Osteocyte (in vitro differentiated cells): ENCODE measurements around the gene WIPI1. TPM values are rescaled to one million over a fixed set of nuclear protein-coding genes. Genes with fewer than 3 reads are reported as not detected.

Experiments used
- DNase-seq: peaks from one replicate; pipeline ENCODE4 v3.0.0; 2021; ENCODE audit warnings: mixed read lengths; ENCODE audit not compliant: unreplicated experiment; ENCODE audit errors: extremely low spot score
- H3K27ac Mint-ChIP-seq: one replicate; pipeline ENCODE4 v1.8.0; 2021; ENCODE audit warnings: mild to moderate bottlenecking, mixed read lengths; ENCODE audit not compliant: unreplicated experiment
- H3K27me3 Mint-ChIP-seq: one replicate; pipeline ENCODE4 v1.8.0; 2021; ENCODE audit warnings: mixed read lengths; ENCODE audit not compliant: unreplicated experiment
- H3K36me3 Mint-ChIP-seq: one replicate; pipeline ENCODE4 v1.8.0; 2021; ENCODE audit warnings: mixed read lengths; ENCODE audit not compliant: unreplicated experiment
- H3K4me1 Mint-ChIP-seq: one replicate; pipeline ENCODE4 v1.8.0; 2021; ENCODE audit warnings: mixed read lengths; ENCODE audit not compliant: unreplicated experiment
- H3K4me3 Mint-ChIP-seq: one replicate; pipeline ENCODE4 v1.8.0; 2021; ENCODE audit warnings: mild to moderate bottlenecking, moderate library complexity, mixed read lengths; ENCODE audit not compliant: unreplicated experiment
- H3K9me3 Mint-ChIP-seq: one replicate; pipeline ENCODE4 v1.8.0; 2021; ENCODE audit warnings: mixed read lengths; ENCODE audit not compliant: unreplicated experiment
- CTCF ChIP-seq: fragments of 200-600 bp; sonication (generic); IDR thresholded peaks from 2 replicates; pipeline ENCODE4 v1.5.0; 2021; ENCODE audit warnings: antibody characterized with exemption, mild to moderate bottlenecking, moderate library complexity
- total RNA-seq: library from RNA; stranded (reverse); gene quantifications from 2 replicates; pipeline ENCODE4 v1.2.1, GENCODE V29; 2021

Gene WIPI1
- total RNA-seq, 1 donor from 2014 or later = 74.5 TPM

GRCh38 chr17:68484458-68484857, 27.2 kb upstream of the WIPI1 start:
- Mint-ChIP-seq H3K27ac (no peak overlapping the region), H3K9me3 (no peaks in the 10 kb centered on the region), H3K36me3 (peaks cover under 1% of the 10 kb centered on the region), H3K27me3 (peaks cover 49% of the 10 kb centered on the region), H3K4me1 (no peaks in the 10 kb centered on the region), H3K4me3 (no peak overlapping the region)
- DNase-seq = no peak
- TF ChIP-seq CTCF = no peak

DNA sequence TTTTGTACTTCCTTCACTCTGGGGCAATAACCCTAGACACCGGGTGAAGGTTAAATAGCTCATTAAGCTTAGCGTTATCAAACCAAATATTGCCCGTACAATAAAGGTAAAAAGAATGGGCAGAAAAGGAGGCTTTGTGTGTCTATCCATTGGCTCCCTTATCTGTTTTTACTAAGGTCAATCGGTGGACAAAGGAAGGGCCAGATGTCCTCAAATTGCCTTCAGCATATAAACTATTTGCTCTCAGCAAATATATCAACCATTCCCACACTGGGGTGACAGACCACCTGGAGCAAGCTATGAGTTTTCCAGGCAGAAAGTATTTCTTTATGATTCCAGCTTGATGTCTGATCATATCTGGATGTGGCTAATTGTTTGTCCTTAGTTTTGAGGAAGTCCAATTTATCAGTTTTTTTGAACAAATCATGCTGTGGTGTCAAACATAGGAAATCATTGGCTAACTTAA, 25.3 kb upstream of the WIPI1 start:
- peaks cover 4% of the 10 kb centered on the region for H3K4me1 Mint-ChIP-seq
- peaks cover 3% of the 10 kb centered on the region for H3K36me3 Mint-ChIP-seq
- H3K27me3 Mint-ChIP-seq = peaks cover 49% of the 10 kb centered on the region
- no peak overlapping the region for H3K27ac Mint-ChIP-seq
- DNase-seq = no peak
- H3K9me3 Mint-ChIP-seq = no peaks in the 10 kb centered on the region
- H3K4me3 Mint-ChIP-seq = no peak overlapping the region
- TF ChIP-seq CTCF = no peak

GRCh38 chr17:68480885-68481284, 23.6 kb upstream of the WIPI1 start:
- Mint-ChIP-seq H3K36me3 (peaks cover 3% of the 10 kb centered on the region), H3K27ac (no peak overlapping the region), H3K4me1 (peaks cover 4% of the 10 kb centered on the region), H3K9me3 (no peaks in the 10 kb centered on the region), H3K27me3 (peaks cover 38% of the 10 kb centered on the region), H3K4me3 (no peak overlapping the region)
- no peak for TF ChIP-seq CTCF
- DNase-seq = no peak

GRCh38 chr17:68470961-68471360, 13.7 kb upstream of the WIPI1 start:
- Mint-ChIP-seq H3K27me3 (peaks cover 2% of the 10 kb centered on the region), H3K36me3 (no peaks in the 10 kb centered on the region), H3K27ac (no peak overlapping the region)

GRCh38 chr17:68468788-68469187, 11.5 kb upstream of the WIPI1 start:
- no peak for TF ChIP-seq CTCF
- H3K36me3 Mint-ChIP-seq = no peaks in the 10 kb centered on the region
- DNase-seq = no peak
- no peak overlapping the region for H3K4me3 Mint-ChIP-seq
- no peaks in the 10 kb centered on the region for H3K27me3 Mint-ChIP-seq
- H3K27ac Mint-ChIP-seq = peak overlapping the region; percentile 67
- H3K4me1 Mint-ChIP-seq = peaks cover 19% of the 10 kb centered on the region
- no peaks in the 10 kb centered on the region for H3K9me3 Mint-ChIP-seq

More at GRCh38 chr17:68470961-68471360, 13.7 kb upstream of the WIPI1 start:
- no peak for TF ChIP-seq CTCF
- Mint-ChIP-seq H3K4me1 (peaks cover 29% of the 10 kb centered on the region), H3K4me3 (no peak overlapping the region), H3K9me3 (no peaks in the 10 kb centered on the region)
- no peak for DNase-seq
